Embryonic facial prominence (tissue), 1 donor: ENCODE measurements around the gene MYG1.

Source experiments
- DNase-seq: peaks from one replicate; pipeline ENCODE4 v3.0.0-alpha.2; 2016; ENCODE audit errors: extremely low spot score

Gene MYG1

GRCh38 chr12:53299454-53300180, at the start of gene MYG1:
MYG1 (plus strand) TSS chr12:53299695; CDS start chr12:53299738, 43 bp downstream.
- DNase-seq, result peak; percentile 78

GRCh38 chr12:53251477-53252348, 47.8 kb upstream of the MYG1 start:
- DNase-seq, result no peak

GRCh38 chr12:53252349-53252916, 47.1 kb upstream of the MYG1 start:
- no peak for DNase-seq

- DNase-seq, result no peak
Measured at GRCh38 chr12:53253298-53253697, 46.2 kb upstream of the MYG1 start.

GRCh38 chr12:53254816-53255545, 44.5 kb upstream of the MYG1 start:
- DNase-seq, result no peak

GRCh38 chr12:53255996-53256395, 43.5 kb upstream of the MYG1 start:
- DNase-seq, result no peak

GRCh38 chr12:53258541-53259539, 40.7 kb upstream of the MYG1 start:
- DNase-seq, result no peak

GRCh38 chr12:53259891-53260290, 39.6 kb upstream of the MYG1 start:
- no peak for DNase-seq

GRCh38 chr12:53265783-53266182, 33.7 kb upstream of the MYG1 start:
- DNase-seq, result no peak

- DNase-seq, result no peak
Measured at GRCh38 chr12:53267306-53267998, 32.0 kb upstream of the MYG1 start.

GRCh38 chr12:53267999-53268629, 31.4 kb upstream of the MYG1 start, which contains the start of gene ESPL1:
ESPL1 (plus strand) TSS chr12:53268299; CDS start chr12:53268767, 468 bp downstream.
- DNase-seq, result peak; percentile 69

- no peak for DNase-seq
Measured at GRCh38 chr12:53268630-53269562, 30.6 kb upstream of the MYG1 start.

GRCh38 chr12:53274445-53274844, 25.1 kb upstream of the MYG1 start:
- no peak for DNase-seq

- DNase-seq, result no peak
Measured at GRCh38 chr12:53276511-53276910, 23.0 kb upstream of the MYG1 start.

- no peak for DNase-seq
Measured at GRCh38 chr12:53277981-53278380, 21.5 kb upstream of the MYG1 start.

- no peak for DNase-seq
Measured at GRCh38 chr12:53279283-53279869, 20.1 kb upstream of the MYG1 start.

- DNase-seq, result no peak
Measured at GRCh38 chr12:53279888-53280498, 19.5 kb upstream of the MYG1 start.
